ENCODE results near the gene ACOT11. TPM values are rescaled to one million over a fixed set of nuclear protein-coding genes. Genes with fewer than 3 reads are reported as not detected.
A peak's percentile ranks its signal among the peaks of the same experiment; 100 is the strongest.

ACOT11 gene
- total RNA-seq, 1 donor from 2014 or later: 0.51 TPM

DNA sequence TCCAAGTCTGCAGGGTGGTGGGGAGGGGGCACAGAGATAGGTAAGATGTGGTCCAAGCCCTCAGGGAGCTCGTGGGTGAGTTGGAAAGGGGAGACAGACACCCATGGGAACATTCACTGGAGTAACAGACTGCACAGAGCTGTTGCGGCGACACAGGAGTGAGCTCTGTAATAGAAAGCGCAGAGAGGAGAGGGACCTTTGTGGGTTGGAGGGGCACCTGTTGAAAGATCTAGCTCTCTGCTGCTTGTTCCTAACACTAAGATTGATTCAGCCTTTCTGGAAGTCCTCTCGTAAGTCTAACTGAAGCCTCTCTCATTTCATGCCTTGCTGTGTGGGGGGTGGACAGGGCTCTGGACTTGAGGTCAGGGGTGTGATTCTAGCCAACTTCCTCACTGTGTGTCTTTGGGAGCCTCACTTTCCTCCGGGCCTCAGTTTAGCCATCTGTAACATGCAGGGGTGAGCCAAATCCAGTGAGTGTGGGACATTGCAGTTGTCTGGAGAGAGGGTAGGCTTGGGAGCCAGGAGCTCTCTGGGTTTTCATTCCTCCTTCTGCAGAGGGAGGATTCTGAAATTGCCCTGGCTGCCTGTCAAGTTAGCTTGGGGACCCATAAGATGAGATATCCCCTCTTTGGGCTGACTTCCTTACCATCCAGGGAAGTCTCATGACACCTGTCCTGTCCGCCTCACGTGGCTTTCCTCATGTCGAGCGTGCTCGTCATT is 2.0 kb upstream of the ACOT11 start:
- Mint-ChIP-seq H3K27ac (no peak overlapping the region), H3K4me3 (no peak overlapping the region), H3K9me3 (peaks cover 3% of the 10 kb centered on the region), H3K27me3 (ENCODE audit: insufficient read depth, low read depth) (peaks cover 9% of the 10 kb centered on the region), H3K36me3 (no peaks in the 10 kb centered on the region), H3K4me1 (peaks cover 46% of the 10 kb centered on the region)
- H3K4me1 ChIP-seq: peaks cover 14% of the 10 kb centered on the region
- peaks cover 9% of the 10 kb centered on the region for H3K27me3 ChIP-seq
- no peak overlapping the region for H3K9ac ChIP-seq
- H3K79me2 ChIP-seq (ENCODE audit: low read depth): no peaks in the 10 kb centered on the region
- no peak for DNase-seq (ENCODE audit: low spot score)
- H2AFZ ChIP-seq (replicated peaks): no peak overlapping the region
- peaks cover 30% of the 10 kb centered on the region for H3F3A ChIP-seq (ENCODE audit: low read depth)
- H4K20me1 ChIP-seq (ENCODE audit: low read depth): no peaks in the 10 kb centered on the region
- H3K27ac ChIP-seq: no peak overlapping the region
- no peak overlapping the region for H3K4me3 ChIP-seq
- TF ChIP-seq EZH2 (IDR thresholded peaks at IDR 0.05): no peak
- TF ChIP-seq, protein P1, sequence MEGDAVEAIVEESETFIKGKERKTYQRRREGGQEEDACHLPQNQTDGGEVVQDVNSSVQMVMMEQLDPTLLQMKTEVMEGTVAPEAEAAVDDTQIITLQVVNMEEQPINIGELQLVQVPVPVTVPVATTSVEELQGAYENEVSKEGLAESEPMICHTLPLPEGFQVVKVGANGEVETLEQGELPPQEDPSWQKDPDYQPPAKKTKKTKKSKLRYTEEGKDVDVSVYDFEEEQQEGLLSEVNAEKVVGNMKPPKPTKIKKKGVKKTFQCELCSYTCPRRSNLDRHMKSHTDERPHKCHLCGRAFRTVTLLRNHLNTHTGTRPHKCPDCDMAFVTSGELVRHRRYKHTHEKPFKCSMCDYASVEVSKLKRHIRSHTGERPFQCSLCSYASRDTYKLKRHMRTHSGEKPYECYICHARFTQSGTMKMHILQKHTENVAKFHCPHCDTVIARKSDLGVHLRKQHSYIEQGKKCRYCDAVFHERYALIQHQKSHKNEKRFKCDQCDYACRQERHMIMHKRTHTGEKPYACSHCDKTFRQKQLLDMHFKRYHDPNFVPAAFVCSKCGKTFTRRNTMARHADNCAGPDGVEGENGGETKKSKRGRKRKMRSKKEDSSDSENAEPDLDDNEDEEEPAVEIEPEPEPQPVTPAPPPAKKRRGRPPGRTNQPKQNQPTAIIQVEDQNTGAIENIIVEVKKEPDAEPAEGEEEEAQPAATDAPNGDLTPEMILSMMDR (IDR thresholded peaks at IDR 0.05): no peak
- TF ChIP-seq EZH2phosphoT487 (IDR thresholded peaks at IDR 0.05): no peak
- no peak overlapping the region for H3K4me2 ChIP-seq
- no peaks in the 10 kb centered on the region for H3K9me3 ChIP-seq (ENCODE audit: low read depth)
- H3K36me3 ChIP-seq: no peaks in the 10 kb centered on the region

DNA sequence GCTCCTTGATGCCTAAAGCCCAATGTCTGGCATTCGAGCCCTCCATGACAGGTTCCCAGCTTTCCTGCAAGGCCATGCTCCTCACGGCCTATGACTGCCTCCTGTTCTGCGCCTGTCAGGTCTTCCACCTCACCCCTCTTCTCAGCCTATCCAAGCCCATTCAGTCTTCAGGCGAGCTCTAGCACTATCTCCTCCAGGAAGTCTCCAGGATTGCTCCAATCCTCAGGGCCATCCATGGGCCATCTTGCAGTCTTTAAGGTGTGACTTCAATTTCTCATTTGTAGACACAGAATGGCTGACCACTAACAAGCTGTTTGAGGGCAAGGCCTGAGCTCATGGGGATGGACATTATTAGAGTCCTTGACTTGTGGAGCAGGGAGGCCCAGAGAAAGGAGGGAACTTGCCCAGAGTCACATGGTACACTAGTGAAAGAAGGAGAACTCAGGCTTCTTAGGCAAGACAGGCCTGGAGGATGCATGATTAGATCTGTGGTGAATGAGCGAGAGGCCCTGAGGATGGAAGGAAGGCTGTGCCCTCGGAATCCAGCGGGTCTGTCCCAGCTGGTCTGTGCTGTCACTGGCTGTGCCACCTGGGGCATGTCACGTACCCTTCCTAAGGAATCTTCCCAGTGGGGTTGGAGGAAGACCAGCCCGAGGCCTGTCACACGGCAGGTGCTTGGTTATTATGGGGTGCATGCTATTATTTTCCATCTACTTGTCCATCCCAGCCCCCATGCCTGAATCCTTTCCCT is 1.2 kb upstream of the ACOT11 start:
- H3K36me3 ChIP-seq: no peaks in the 10 kb centered on the region
- no peak overlapping the region for H3K4me3 Mint-ChIP-seq
- TF ChIP-seq, protein P1 (IDR thresholded peaks at IDR 0.05): no peak
- peaks cover 41% of the 10 kb centered on the region for H3K4me1 Mint-ChIP-seq
- H4K20me1 ChIP-seq (ENCODE audit: low read depth): no peaks in the 10 kb centered on the region
- no peak overlapping the region for H3K27ac Mint-ChIP-seq
- no peak overlapping the region for H3K27ac ChIP-seq
- no peak overlapping the region for H3K4me3 ChIP-seq
- H3K9me3 Mint-ChIP-seq: no peaks in the 10 kb centered on the region
- peaks cover 14% of the 10 kb centered on the region for H3K4me1 ChIP-seq
- H3K27me3 Mint-ChIP-seq (ENCODE audit: insufficient read depth, low read depth): peaks cover 8% of the 10 kb centered on the region
- H3K4me2 ChIP-seq: no peak overlapping the region
- H2AFZ ChIP-seq (replicated peaks): no peak overlapping the region
- no peaks in the 10 kb centered on the region for H3K36me3 Mint-ChIP-seq
- no peak overlapping the region for H3K9ac ChIP-seq
- no peak for DNase-seq (ENCODE audit: low spot score)
- peaks cover 1% of the 10 kb centered on the region for H3K27me3 ChIP-seq
- H3K79me2 ChIP-seq (ENCODE audit: low read depth): no peaks in the 10 kb centered on the region
- H3K9me3 ChIP-seq (ENCODE audit: low read depth): no peaks in the 10 kb centered on the region
- H3F3A ChIP-seq (ENCODE audit: low read depth): peaks cover 23% of the 10 kb centered on the region

DNA sequence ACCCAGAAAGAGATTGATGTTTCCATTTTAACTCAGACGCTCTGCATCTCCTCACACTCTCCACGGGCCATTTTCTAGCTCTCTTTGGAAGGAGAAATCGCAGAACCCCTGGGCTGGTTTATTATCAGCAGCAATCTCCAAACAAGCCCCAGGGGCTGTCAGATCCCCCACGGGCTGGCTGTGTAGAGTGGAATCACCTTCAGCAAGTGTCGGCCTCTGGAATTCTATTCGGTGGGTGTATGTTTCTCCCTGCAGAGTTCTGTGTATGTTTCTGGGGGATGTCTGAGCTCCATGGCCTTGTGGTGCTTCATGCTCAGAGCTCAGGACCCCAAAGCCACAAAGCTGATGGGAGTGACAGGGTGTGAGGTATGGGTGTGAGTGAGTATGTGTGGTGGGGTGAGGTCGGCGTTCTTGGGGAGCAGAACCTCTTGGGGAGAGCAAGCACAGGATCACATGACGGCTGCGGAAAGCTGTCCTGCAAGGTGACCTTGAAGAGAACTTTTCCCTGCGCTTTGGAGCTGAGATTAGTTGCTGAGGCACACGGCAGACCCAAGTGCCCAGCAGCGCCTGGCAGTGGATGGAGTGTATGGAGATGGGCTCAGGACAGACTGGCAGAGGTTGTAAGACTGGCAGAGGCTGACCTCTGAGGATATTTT is 489 bp downstream of the ACOT11 start:
- H2AFZ ChIP-seq (replicated peaks): no peak overlapping the region
- H3K4me3 Mint-ChIP-seq: no peak overlapping the region
- peaks cover 6% of the 10 kb centered on the region for H3K4me1 ChIP-seq
- H3K36me3 Mint-ChIP-seq: no peaks in the 10 kb centered on the region
- H3K4me1 Mint-ChIP-seq: peaks cover 29% of the 10 kb centered on the region
- H3K27me3 Mint-ChIP-seq (ENCODE audit: insufficient read depth, low read depth): peaks cover 3% of the 10 kb centered on the region
- DNase-seq (ENCODE audit: low spot score): no peak
- no peak overlapping the region for H3K4me3 ChIP-seq
- H4K20me1 ChIP-seq (ENCODE audit: low read depth): no peaks in the 10 kb centered on the region
- H3K36me3 ChIP-seq: no peaks in the 10 kb centered on the region
- peak overlapping the region; percentile 33 for H3K27ac Mint-ChIP-seq
- no peaks in the 10 kb centered on the region for H3K27me3 ChIP-seq
- H3K9ac ChIP-seq: no peak overlapping the region
- TF ChIP-seq EZH2 (IDR thresholded peaks at IDR 0.05) (no peak), EZH2phosphoT487 (IDR thresholded peaks at IDR 0.05) (no peak)
- TF ChIP-seq, protein P1 (IDR thresholded peaks at IDR 0.05): no peak
- H3K4me2 ChIP-seq: no peak overlapping the region
- H3K9me3 Mint-ChIP-seq: no peaks in the 10 kb centered on the region
- H3K27ac ChIP-seq: no peak overlapping the region
- peaks cover 8% of the 10 kb centered on the region for H3F3A ChIP-seq (ENCODE audit: low read depth)
- no peaks in the 10 kb centered on the region for H3K79me2 ChIP-seq (ENCODE audit: low read depth)
- H3K9me3 ChIP-seq (ENCODE audit: low read depth): no peaks in the 10 kb centered on the region

Measured in neural progenitor cell (in vitro differentiated cells).